HepG2 (cell line): ENCODE results near the gene DCAF8. TPM values are rescaled to one million over a fixed set of nuclear protein-coding genes. Genes with fewer than 3 reads are reported as not detected.

Source experiments
- ATAC-seq: fragments of 200-7000 bp; cut with Tn5 transposase; 3 replicates; pipeline ENCODE4 v1.9.1; 2020; ENCODE audit warnings: mild to moderate bottlenecking, moderate library complexity
- BruUV-seq: library from RNA; stranded (reverse); fragments of 400-500 nt; replicated peaks from 2 replicates; lab custom pipeline; 2021; lab: Mats Ljungman, UMichigan
- CTCF ChIA-PET: fragments of 300-600 bp; formaldehyde crosslinking; extraction: SDS; loops from one replicate; lab custom pipeline; 2021; ENCODE audit warnings: low total read pairs, inconsistent platforms, low intra/inter-chr PET ratio; lab: Yijun Ruan, JAX
- POLR2A ChIA-PET: fragments of 350-600 bp; sonication (Branson Sonifier 250); formaldehyde crosslinking; loops from one replicate; lab custom pipeline; 2020; ENCODE audit warnings: antibody characterized with exemption, inconsistent platforms; lab: Yijun Ruan, JAX
- DNase-seq: peaks from one replicate; pipeline ENCODE4 v3.0.0-alpha.2; 2015; ENCODE audit warnings: low spot score
- FAIRE-seq: peaks from 3 replicates; lab custom pipeline; 2011; peaks lifted over from hg19 to GRCh38; lab: Jason Lieb, UNC
- H2AFZ ChIP-seq: one replicate; pipeline ENCODE4 v1.6.1; 2011; ENCODE audit warnings: low read length, inconsistent platforms
- H3K27ac ChIP-seq: fragments of 300-600 bp; 3 replicates; pipeline ENCODE4 v1.8.0; 2011; ENCODE audit warnings: mixed run types, mild to moderate bottlenecking, mixed read lengths, low read length, inconsistent platforms; ENCODE audit not compliant: insufficient read depth; ENCODE audit errors: extremely low read length
- H3K27me3 ChIP-seq, 2 experiments: fragments of 200-600 bp in 1 of 2; 2 replicates in 1 of 2; 3 replicates in 1 of 2; pipeline versions ENCODE4 v1.6.0 to v1.8.0; 2011; ENCODE audit warnings: low read length in 2 of 2, mild to moderate bottlenecking in 2 of 2, moderate library complexity in 2 of 2, inconsistent platforms in 1 of 2; ENCODE audit not compliant: insufficient read depth in 2 of 2, control insufficient read depth in 1 of 2
- H3K36me3 ChIP-seq, 2 experiments: fragments of 200-600 bp in 1 of 2; replicated peaks in 1 of 2; 2 replicates in 1 of 2; 3 replicates in 1 of 2; pipeline versions ENCODE4 v1.5.1 to v1.8.0; 2011; ENCODE audit warnings: low read length in 2 of 2, inconsistent platforms in 1 of 2; ENCODE audit not compliant: insufficient read depth in 2 of 2, control insufficient read depth in 1 of 2
- H3K4me1 ChIP-seq: 2 replicates; pipeline ENCODE4 v1.5.1; 2012; ENCODE audit warnings: low read length, inconsistent platforms; ENCODE audit not compliant: insufficient read depth
- H3K4me2 ChIP-seq: 2 replicates; pipeline ENCODE4 v1.6.0; 2011; ENCODE audit warnings: low read depth, low read length, inconsistent platforms
- H3K4me3 ChIP-seq, 3 experiments: fragments of 200-600 bp in 1 of 3; sonication (generic), shearing (Covaris generic) in 1 of 3; replicated peaks in 1 of 3; 2 replicates each; pipeline ENCODE4 v1.5.1; 2011 to 2016; ENCODE audit warnings: low read length in 3 of 3, inconsistent platforms in 2 of 3, low read depth in 2 of 3, mild to moderate bottlenecking in 2 of 3, control low read depth in 1 of 3, mixed read lengths in 1 of 3; ENCODE audit not compliant: insufficient read depth in 1 of 3
- H3K79me2 ChIP-seq: one replicate; pipeline ENCODE4 v1.6.1; 2011; ENCODE audit warnings: low read length, inconsistent platforms; ENCODE audit not compliant: insufficient read depth
- H3K9ac ChIP-seq: 2 replicates; pipeline ENCODE4 v1.6.0; 2011; ENCODE audit warnings: mild to moderate bottlenecking, low read depth, low read length, inconsistent platforms; ENCODE audit not compliant: insufficient read depth
- H3K9me3 ChIP-seq: 2 replicates; pipeline ENCODE4 v1.5.1; 2012; ENCODE audit warnings: mild to moderate bottlenecking, low read length
- H4K20me1 ChIP-seq: 2 replicates; pipeline ENCODE4 v1.6.0; 2011; ENCODE audit warnings: inconsistent platforms, mild to moderate bottlenecking, low read length, moderate library complexity; ENCODE audit not compliant: insufficient read depth
- HNF4A ChIP-seq: sonication (generic); formaldehyde crosslinking; IDR thresholded peaks from 2 replicates; pipeline ENCODE4 v1.4.0; 2020; ENCODE audit warnings: missing genetic modification reagents
- JUNB ChIP-seq: sonication (generic); formaldehyde crosslinking; IDR thresholded peaks from 2 replicates; pipeline ENCODE4 v1.8.0; 2022; ENCODE audit warnings: missing genetic modification reagents, mild to moderate bottlenecking, borderline replicate concordance
- KDM2A ChIP-seq: sonication (generic); formaldehyde crosslinking; IDR thresholded peaks from 2 replicates; pipeline ENCODE4 v1.4.0; 2020; ENCODE audit warnings: low read depth, missing genetic modification reagents, borderline replicate concordance
- LBX2 ChIP-seq: sonication (generic); formaldehyde crosslinking; IDR thresholded peaks from 2 replicates; pipeline ENCODE4 v1.5.0; 2020; ENCODE audit warnings: missing genetic modification reagents, mild to moderate bottlenecking, borderline replicate concordance
- MAF1 ChIP-seq: sonication (generic); formaldehyde crosslinking; IDR thresholded peaks from 2 replicates; pipeline ENCODE4 v1.5.0; 2020; ENCODE audit warnings: missing genetic modification reagents, borderline replicate concordance
- MIXL1 ChIP-seq: IDR thresholded peaks from 2 replicates; pipeline ENCODE4 v1.6.1; 2016
- NONO ChIP-seq, 2 experiments: fragments of 450-650 bp in 1 of 2; sonication (generic) in 1 of 2; formaldehyde crosslinking in 1 of 2; IDR thresholded peaks in 1 of 2; conservative IDR thresholded peaks in 1 of 2; 2 replicates each; pipeline versions ENCODE4 v1.6.1 to v1.8.0; 2017 to 2022; ENCODE audit warnings: mild to moderate bottlenecking in 1 of 2, missing genetic modification reagents in 1 of 2, moderate library complexity in 1 of 2
- ZFP91 ChIP-seq: sonication (generic); formaldehyde crosslinking; IDR thresholded peaks from 2 replicates; pipeline ENCODE4 v1.9.0; 2022; ENCODE audit warnings: missing genetic modification reagents, mild to moderate bottlenecking, borderline replicate concordance
- ZNF12 ChIP-seq: sonication (generic); formaldehyde crosslinking; IDR thresholded peaks from 2 replicates; pipeline ENCODE4 v1.5.0; 2020; ENCODE audit warnings: missing genetic modification reagents
- ZNF138 ChIP-seq: sonication (generic); formaldehyde crosslinking; IDR thresholded peaks from 2 replicates; pipeline ENCODE4 v1.5.0; 2020; ENCODE audit warnings: mild to moderate bottlenecking, low read depth, missing genetic modification reagents
- ZNF24 ChIP-seq: fragments of 450-650 bp; IDR thresholded peaks from 2 replicates; pipeline ENCODE4 v1.6.1; 2017; ENCODE audit warnings: antibody characterized with exemption, mild to moderate bottlenecking
- ZNF263 ChIP-seq: sonication (generic); formaldehyde crosslinking; IDR thresholded peaks from 2 replicates; pipeline ENCODE4 v1.4.0; 2020; ENCODE audit warnings: missing genetic modification reagents
- ZNF414 ChIP-seq: sonication (generic); formaldehyde crosslinking; IDR thresholded peaks from 2 replicates; pipeline ENCODE4 v1.5.0; 2020; ENCODE audit warnings: missing genetic modification reagents
- ZNF569 ChIP-seq: sonication (generic); formaldehyde crosslinking; IDR thresholded peaks from 2 replicates; pipeline ENCODE4 v1.5.0; 2020; ENCODE audit warnings: mild to moderate bottlenecking, missing genetic modification reagents, moderate library complexity, borderline replicate concordance
- WGBS: methylation state at CpG from one replicate; pipeline ENCODE4 v1.1.6; 2017; ENCODE audit warnings: low lambda C conversion rate; 5-methylcytosine and 5-hydroxymethylcytosine counted together
- in situ Hi-C: cut with HindIII; loops from 2 replicates; pipeline ENCODE4 v1.10.0; 2017; ENCODE audit warnings: low pct_unique_long_range_greater_than_20kb; ENCODE audit not compliant: extremely low pct_ligation_motif_present
- intact Hi-C: fragments of 100-400 bp; cut with micrococcal nuclease; formaldehyde crosslinking; loops from one replicate; pipeline ENCODE4 v1.10.0; 2022; ENCODE audit not compliant: unreplicated experiment
- polyA plus RNA-seq, 8 experiments: library from polyadenylated mRNA; depleted of rRNA in 3 of 8; stranded (reverse) in 7 of 8; unstranded in 1 of 8; fragments of >200 nt; fragmentation: Illumina TruSeq in 4 of 8; extraction: Trizol in 4 of 8; gene quantifications; 2 replicates each; pipeline versions ENCODE4 v1.2.1 to v1.2.3, GENCODE V29; 2011 to 2016; ENCODE audit warnings: low read depth in 4 of 8, missing spikeins in 1 of 8, mixed read lengths in 1 of 8; ENCODE audit not compliant: insufficient read depth in 1 of 8
- total RNA-seq, 5 experiments: library from RNA; depleted of rRNA; stranded (reverse); fragments of >200 nt; fragmentation: Illumina TruSeq; extraction: Trizol; gene quantifications; 2 replicates each; pipeline ENCODE4 v1.2.3, GENCODE V29; 2016; ENCODE audit warnings: low read depth in 1 of 5

Gene DCAF8
- total and polyA plus RNA-seq, 2 of the 13 experiments (the other 11 are each of a cell fraction or from before 2014, with no cell fraction given) = 73.4 to 79.8 TPM

- peaks cover 54% of the 10 kb centered on the region for H3K79me2 ChIP-seq
- H3K27ac ChIP-seq = peak overlapping the region; percentile 95
- intact Hi-C loops = no loop called here
- peak overlapping the region; percentile 83 for H3K4me2 ChIP-seq
- CTCF ChIA-PET = no interaction called here
- TF ChIP-seq NONO (IDR thresholded peaks at IDR 0.05) (no peak), NONO (CRISPR knock-in tag; conservative IDR thresholded peaks at IDR 0.05) (no peak), HNF4A (CRISPR knock-in tag) (no peak), ZNF414 (CRISPR knock-in tag) (no peak), ZNF12 (CRISPR knock-in tag) (no peak), LBX2 (CRISPR knock-in tag) (no peak), MAF1 (CRISPR knock-in tag) (no peak), MIXL1 (CRISPR knock-in tag) (no peak), ZFP91 (CRISPR knock-in tag) (no peak), JUNB (CRISPR knock-in tag) (no peak), ZNF138 (no peak), ZNF569 (CRISPR knock-in tag) (no peak), ZNF24 (no peak), ZNF263 (CRISPR knock-in tag) (no peak), KDM2A (CRISPR knock-in tag) (no peak)
- TF ChIP-seq, all 625 proteins: peak for 0
- in situ Hi-C loops = no loop called here
- Histone ChIP-seq H4K20me1 (0 out of 2 replicates have a peak, but pooled peaks cover 8% of the 10 kb centered on the region), H3K36me3 (no peaks in the 10 kb centered on the region; a peak in 2 of 5 replicates), H3K9me3 (no peaks in the 10 kb centered on the region), H3K9ac (peak overlapping the region; percentile 99), H2AFZ (no peak overlapping the region), H3K27me3 (no peaks in the 10 kb centered on the region; a peak in 1 of 5 replicates), H3K4me3 (peak overlapping the region; percentile 79 to 100 (median 100); a peak in 5 of 6 replicates), H3K4me1 (peaks cover 56% of the 10 kb centered on the region)
- BruUV-seq = no TSS peak
- WGBS = 67% methylated on average over 6 of the region's 6 CpGs
- ATAC-seq (no peak), FAIRE-seq (no peak), DNase-seq (peak; percentile 16)
- POLR2A ChIA-PET = interaction anchor here (0.7 to 3.7 kb wide), 7 partner anchors 9 to 784 kb away, joined by 3 to 42 read pairs (median 4); partner anchors contain the start of gene PEX19
These were observed 1.7 kb downstream of the DCAF8 start for GRCh38 chr1:160260406-160261382.
